PC-3 (cell line): ENCODE measurements around the gene SEMA6B. TPM values are rescaled to one million over a fixed set of nuclear protein-coding genes. Genes with fewer than 3 reads are reported as not detected.
A peak's percentile ranks its signal among the peaks of the same experiment; 100 is the strongest.

Experiments
- ATAC-seq: fragments of 200-7000 bp; cut with Tn5 transposase; 2 replicates; pipeline ENCODE4 v1.9.1; 2020; ENCODE audit warnings: mild to moderate bottlenecking, moderate library complexity
- BruUV-seq: library from RNA; stranded (reverse); fragments of 400-500 nt; replicated peaks from 2 replicates; lab custom pipeline; 2021; lab: Mats Ljungman, UMichigan
- CTCF ChIA-PET: fragments of 300-600 bp; sonication (Branson Sonifier 250); formaldehyde crosslinking; loops from one replicate; lab custom pipeline; 2022; ENCODE audit warnings: antibody characterized with exemption; lab: Charles Lee
- POLR2A ChIA-PET: fragments of 300-600 bp; sonication (Branson Sonifier 250); formaldehyde crosslinking; loops from one replicate; lab custom pipeline; 2022; ENCODE audit warnings: antibody characterized with exemption; ENCODE audit not compliant: unreplicated experiment; lab: Charles Lee
- DNase-seq: peaks from one replicate; pipeline ENCODE4 v3.0.0-alpha.2; 2015
- H2AFZ ChIP-seq: fragments of 300-600 bp; sonication (generic); 2 replicates; pipeline ENCODE4 v1.6.0; 2016; ENCODE audit warnings: antibody characterized with exemption, low read length
- H3F3A ChIP-seq: fragments of 300-600 bp; sonication (generic); one replicate; pipeline ENCODE4 v1.6.0; 2017; ENCODE audit warnings: antibody characterized with exemption, low read length, control low read depth, mild to moderate bottlenecking; ENCODE audit not compliant: unreplicated experiment
- H3K27ac ChIP-seq: fragments of 300-600 bp; sonication (generic); 2 replicates; pipeline ENCODE4 v1.5.1; 2016; ENCODE audit warnings: mild to moderate bottlenecking, low read length
- H3K27me3 ChIP-seq: fragments of 300-600 bp; sonication (generic); 2 replicates; pipeline ENCODE4 v1.6.1; 2016; ENCODE audit warnings: low read length, mixed read lengths
- H3K36me3 ChIP-seq: fragments of 300-600 bp; sonication (generic); 2 replicates; pipeline ENCODE4 v1.6.1; 2016; ENCODE audit warnings: low read depth, mixed run types, low read length, mixed read lengths
- H3K4me1 ChIP-seq: fragments of 300-600 bp; sonication (generic); 2 replicates; pipeline ENCODE4 v1.5.1; 2016; ENCODE audit warnings: low read length; ENCODE audit not compliant: insufficient read depth
- H3K4me2 ChIP-seq: fragments of 300-600 bp; sonication (generic); 2 replicates; pipeline ENCODE4 v1.6.0; 2016; ENCODE audit warnings: low read length
- H3K4me3 ChIP-seq: fragments of 300-600 bp; sonication (generic); 2 replicates; pipeline ENCODE4 v1.5.1; 2016; ENCODE audit warnings: mild to moderate bottlenecking, low read length, mixed read lengths
- H3K79me2 ChIP-seq: fragments of 300-600 bp; sonication (generic); 2 replicates; pipeline ENCODE4 v1.6.1; 2017; ENCODE audit warnings: low read length, mixed read lengths
- H3K9ac ChIP-seq: fragments of 300-600 bp; sonication (generic); 2 replicates; pipeline ENCODE4 v1.6.0; 2016; ENCODE audit warnings: mild to moderate bottlenecking, low read length
- H3K9me2 ChIP-seq: fragments of 300-600 bp; sonication (generic); replicated peaks from 2 replicates; pipeline ENCODE4 v1.6.1; 2016; ENCODE audit warnings: mixed run types, low read length, mixed read lengths
- H3K9me3 ChIP-seq: fragments of 300-600 bp; sonication (generic); 2 replicates; pipeline ENCODE4 v1.6.1; 2016; ENCODE audit warnings: low read length, mixed read lengths
- H4K20me1 ChIP-seq: fragments of 300-600 bp; sonication (generic); 2 replicates; pipeline ENCODE4 v1.6.1; 2016; ENCODE audit warnings: low read length, mixed read lengths
- CTCF ChIP-seq: fragments of 300-600 bp; sonication (generic); conservative IDR thresholded peaks from 2 replicates; pipeline ENCODE4 v1.5.1; 2017; ENCODE audit warnings: antibody characterized with exemption, low read depth, mild to moderate bottlenecking, low read length
- EZH2 ChIP-seq: fragments of 300-600 bp; sonication (generic); IDR thresholded peaks from one replicate; pipeline ENCODE4 v1.6.1; 2017; ENCODE audit warnings: antibody characterized with exemption, mild to moderate bottlenecking, low read length; ENCODE audit not compliant: unreplicated experiment
- EZH2phosphoT487 ChIP-seq: fragments of 300-600 bp; sonication (generic); IDR thresholded peaks from 2 replicates; pipeline ENCODE4 v1.6.1; 2018; ENCODE audit warnings: mild to moderate bottlenecking, antibody characterized with exemption, low read length, borderline replicate concordance
- intact Hi-C: fragments of 100-400 bp; cut with micrococcal nuclease; formaldehyde crosslinking; loops from 2 replicates; pipeline ENCODE4 v1.9.0; 2023
- total RNA-seq: library from RNA; depleted of rRNA; stranded (reverse); fragments of >200 nt; gene quantifications from 2 replicates; pipeline ENCODE4 v1.2.3, GENCODE V29; 2014

Gene SEMA6B
- total RNA-seq, 1 experiment from 2014 or later: 9.0 TPM

DNA sequence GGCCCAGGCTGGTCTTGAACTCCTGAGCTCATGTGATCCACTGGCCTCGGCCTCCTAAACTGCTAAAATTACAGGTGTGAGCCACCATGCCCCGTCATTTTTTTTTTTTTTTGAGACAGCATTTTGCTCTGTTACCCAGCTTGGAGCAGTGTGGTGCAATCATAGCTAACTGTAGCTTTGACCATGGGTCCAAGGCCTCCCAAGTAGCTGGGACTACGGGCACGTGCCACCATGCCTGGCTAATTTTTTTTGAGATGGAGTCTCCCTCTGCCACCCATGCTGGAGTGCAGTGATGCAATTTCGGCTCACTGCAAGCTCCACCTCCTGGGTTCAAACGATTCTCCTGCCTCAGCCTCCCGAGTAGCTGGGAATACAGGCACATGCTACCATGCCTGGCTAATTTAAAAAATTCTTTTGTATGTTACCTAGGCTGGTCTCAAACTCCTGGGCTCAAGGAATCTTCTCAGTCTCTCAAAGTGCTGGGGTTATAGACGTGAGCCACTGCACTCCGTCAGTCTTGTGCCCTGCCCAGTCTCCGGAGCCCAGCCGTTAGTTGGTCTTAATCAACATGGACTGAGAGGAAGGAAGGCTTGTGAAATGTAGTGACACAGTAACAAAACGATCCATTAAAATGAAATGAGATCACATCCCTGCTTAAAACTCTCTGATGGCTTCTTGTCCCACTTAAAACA, 18.2 kb downstream of the SEMA6B start:
- no peaks in the 10 kb centered on the region for H3K9me3 ChIP-seq
- no peaks in the 10 kb centered on the region for H3K9me2 ChIP-seq
- no TSS peak for BruUV-seq
- no peak overlapping the region for H3K27ac ChIP-seq
- TF ChIP-seq EZH2 (no peak), CTCF (no peak), EZH2phosphoT487 (no peak)
- intact Hi-C loops: no loop called here
- H3K36me3 ChIP-seq: no peaks in the 10 kb centered on the region
- H3K4me1 ChIP-seq: peaks cover 10% of the 10 kb centered on the region
- no peaks in the 10 kb centered on the region for H3K27me3 ChIP-seq
- ChIA-PET POLR2A (interaction anchor here (0.6 kb wide), 1 partner anchor 96 kb away, joined by 3 read pairs; no protein-coding TSS in a partner anchor), CTCF (interaction anchor here (0.6 kb wide), 1 partner anchor 20 kb away, joined by 3 read pairs; no protein-coding TSS in a partner anchor)
- no peak overlapping the region for H3K4me2 ChIP-seq
- no peak for DNase-seq
- H3F3A ChIP-seq: no peaks in the 10 kb centered on the region
- H3K79me2 ChIP-seq: no peaks in the 10 kb centered on the region
- H3K9ac ChIP-seq: no peak overlapping the region
- H3K4me3 ChIP-seq: no peak overlapping the region
- no peaks in the 10 kb centered on the region for H4K20me1 ChIP-seq
- no peak overlapping the region for H2AFZ ChIP-seq
- no peak for ATAC-seq

- H3K4me2 ChIP-seq: no peak within 1 kb of the TSS
- H3K36me3 ChIP-seq: no peaks in the 10 kb centered on the region
- no peaks in the 10 kb centered on the region for H3K27me3 ChIP-seq
- H3K79me2 ChIP-seq: no peaks in the 10 kb centered on the region
- no peaks in the 10 kb centered on the region for H3K9me3 ChIP-seq
- TF ChIP-seq CTCF: no peak
- TF ChIP-seq EZH2phosphoT487: no peak
- TF ChIP-seq EZH2: no peak
- H3K27ac ChIP-seq: no peak within 1 kb of the TSS
- intact Hi-C loops: no loop called here
- ChIA-PET POLR2A (no interaction called here), CTCF (interaction anchor here (0.7 to 1.0 kb wide), 2 partner anchors 9 to 15 kb away, joined by 3 read pairs; no protein-coding TSS in a partner anchor)
- H3K9ac ChIP-seq: no peak within 1 kb of the TSS
- no peak within 1 kb of the TSS for H3K4me3 ChIP-seq
- no peaks in the 10 kb centered on the region for H3F3A ChIP-seq
- BruUV-seq: no TSS peak
- peaks cover 18% of the 10 kb centered on the region for H3K4me1 ChIP-seq
- peak within 1 kb of the TSS; percentile 40 for H2AFZ ChIP-seq
- H4K20me1 ChIP-seq: no peaks in the 10 kb centered on the region
- no peaks in the 10 kb centered on the region for H3K9me2 ChIP-seq
- ATAC-seq (no peak), DNase-seq (no peak)
These were observed 19.5 kb downstream of the SEMA6B start, which contains the start of gene LRG1 for GRCh38 chr19:4539693-4540581. TSS of gene LRG1 (minus strand) at chr19:4540036. CDS start at chr19:4540013, 23 bp downstream.
